ENCODE results near the gene THSD7B. TPM values are rescaled to one million over a fixed set of nuclear protein-coding genes. Genes with fewer than 3 reads are reported as not detected.

Gene THSD7B
- total RNA-seq, 6 donors from 2014 or later = 0.47 TPM; not detected in 5

DNA sequence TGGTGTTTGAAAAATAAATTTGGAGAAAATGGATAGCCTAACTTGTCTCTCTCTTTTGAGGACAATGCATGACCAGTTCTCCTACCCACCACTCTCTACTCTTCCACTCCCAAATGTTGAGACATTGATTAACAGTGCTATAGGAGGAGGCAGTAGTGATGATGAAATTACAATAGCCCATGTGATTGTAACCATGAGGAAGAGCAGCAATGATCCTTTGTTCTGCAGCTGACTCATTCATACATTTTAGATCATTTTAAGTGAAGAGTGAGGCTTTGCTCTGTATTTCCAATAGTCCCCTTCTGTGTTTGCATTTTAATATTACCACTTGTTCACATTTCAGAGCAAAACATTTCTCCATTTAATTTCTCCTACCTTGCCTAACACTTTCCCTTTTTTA, 592.3 kb downstream of the THSD7B start:
- TF ChIP-seq EP300 (IDR thresholded peaks at IDR 0.05) (no peak), POLR2AphosphoS5 (IDR thresholded peaks at IDR 0.05) (no peak), POLR2A (IDR thresholded peaks at IDR 0.05) (no peak)
- TF ChIP-seq, protein P1, sequence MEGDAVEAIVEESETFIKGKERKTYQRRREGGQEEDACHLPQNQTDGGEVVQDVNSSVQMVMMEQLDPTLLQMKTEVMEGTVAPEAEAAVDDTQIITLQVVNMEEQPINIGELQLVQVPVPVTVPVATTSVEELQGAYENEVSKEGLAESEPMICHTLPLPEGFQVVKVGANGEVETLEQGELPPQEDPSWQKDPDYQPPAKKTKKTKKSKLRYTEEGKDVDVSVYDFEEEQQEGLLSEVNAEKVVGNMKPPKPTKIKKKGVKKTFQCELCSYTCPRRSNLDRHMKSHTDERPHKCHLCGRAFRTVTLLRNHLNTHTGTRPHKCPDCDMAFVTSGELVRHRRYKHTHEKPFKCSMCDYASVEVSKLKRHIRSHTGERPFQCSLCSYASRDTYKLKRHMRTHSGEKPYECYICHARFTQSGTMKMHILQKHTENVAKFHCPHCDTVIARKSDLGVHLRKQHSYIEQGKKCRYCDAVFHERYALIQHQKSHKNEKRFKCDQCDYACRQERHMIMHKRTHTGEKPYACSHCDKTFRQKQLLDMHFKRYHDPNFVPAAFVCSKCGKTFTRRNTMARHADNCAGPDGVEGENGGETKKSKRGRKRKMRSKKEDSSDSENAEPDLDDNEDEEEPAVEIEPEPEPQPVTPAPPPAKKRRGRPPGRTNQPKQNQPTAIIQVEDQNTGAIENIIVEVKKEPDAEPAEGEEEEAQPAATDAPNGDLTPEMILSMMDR (IDR thresholded peaks at IDR 0.05) = no peak
- ATAC-seq (ENCODE audit: low FRiP score in 2 of 2) (no peak), DNase-seq (no peak)
- H3K9me3 ChIP-seq = peaks cover 0 to 8% (median 2%) of the 10 kb centered on the region in 4 donors
- no peaks in the 10 kb centered on the region for H3K4me1 ChIP-seq
- no peaks in the 10 kb centered on the region for H3K27me3 ChIP-seq
- no peak overlapping the region for H3K4me3 ChIP-seq
- H3K27ac ChIP-seq = no peak overlapping the region
- no peaks in the 10 kb centered on the region for H3K36me3 ChIP-seq

DNA sequence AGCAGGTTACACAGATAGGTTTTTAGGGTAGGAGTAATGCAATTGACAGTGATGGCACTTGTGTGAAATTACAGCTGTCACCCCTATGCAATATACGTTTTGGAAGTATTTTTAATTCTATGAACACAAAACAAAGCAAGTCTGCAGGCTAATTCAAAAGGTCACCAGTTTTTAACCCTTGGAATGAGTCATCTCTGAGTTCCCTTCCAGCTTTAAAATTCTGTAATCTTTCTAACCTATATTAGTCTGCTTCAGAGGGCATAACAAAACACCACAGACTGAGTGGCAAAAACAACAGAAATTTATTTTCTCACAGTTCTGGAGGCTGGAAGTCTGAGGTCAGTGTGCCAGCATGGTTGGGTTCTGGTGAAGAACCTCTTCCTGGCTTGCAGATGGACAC, 602.0 kb downstream of the THSD7B start:
- WGBS, 2 donors = 28 to 50% methylated on average over 1 of the region's 1 CpG
- DNase-seq (no peak), ATAC-seq (ENCODE audit: low FRiP score in 2 of 2) (no peak)
- H3K4me3 ChIP-seq = no peak overlapping the region
- H3K36me3 ChIP-seq = no peaks in the 10 kb centered on the region
- H3K27me3 ChIP-seq = no peaks in the 10 kb centered on the region
- no peak overlapping the region for H3K27ac ChIP-seq
- TF ChIP-seq EP300 (IDR thresholded peaks at IDR 0.05) (no peak), POLR2A (IDR thresholded peaks at IDR 0.05) (no peak), POLR2AphosphoS5 (IDR thresholded peaks at IDR 0.05) (no peak)
- TF ChIP-seq, protein P1 (IDR thresholded peaks at IDR 0.05) = no peak
- no peaks in the 10 kb centered on the region for H3K4me1 ChIP-seq
- H3K9me3 ChIP-seq = no peaks in the 10 kb centered on the region

GRCh38 chr2:137369106-137369505, 603.8 kb downstream of the THSD7B start:
- WGBS, 2 donors = 68 to 71% methylated on average over 2 of the region's 2 CpGs
- Histone ChIP-seq H3K9me3 (no peaks in the 10 kb centered on the region), H3K27ac (no peak overlapping the region), H3K4me3 (no peak overlapping the region), H3K4me1 (no peaks in the 10 kb centered on the region), H3K27me3 (no peaks in the 10 kb centered on the region), H3K36me3 (no peaks in the 10 kb centered on the region)
- DNase-seq (no peak), ATAC-seq (ENCODE audit: low FRiP score in 2 of 2) (no peak)
- TF ChIP-seq POLR2AphosphoS5 (IDR thresholded peaks at IDR 0.05) (no peak), EP300 (IDR thresholded peaks at IDR 0.05) (no peak), POLR2A (IDR thresholded peaks at IDR 0.05) (no peak)
- TF ChIP-seq, protein P1 (IDR thresholded peaks at IDR 0.05) = no peak

GRCh38 chr2:137379186-137379585, 613.8 kb downstream of the THSD7B start:
- no peaks in the 10 kb centered on the region for H3K36me3 ChIP-seq
- no peaks in the 10 kb centered on the region for H3K4me1 ChIP-seq
- TF ChIP-seq POLR2A (IDR thresholded peaks at IDR 0.05) (no peak), EP300 (IDR thresholded peaks at IDR 0.05) (no peak), POLR2AphosphoS5 (IDR thresholded peaks at IDR 0.05) (no peak)
- TF ChIP-seq, protein P1 (IDR thresholded peaks at IDR 0.05) = no peak
- peaks cover 0 to 14% (median 0%) of the 10 kb centered on the region in 4 donors for H3K9me3 ChIP-seq
- WGBS, 2 donors = 88 to 94% methylated on average over 3 of the region's 3 CpGs
- ATAC-seq (ENCODE audit: low FRiP score in 2 of 2) = no peak
- DNase-seq = no peak
- H3K27ac ChIP-seq = no peak overlapping the region
- no peaks in the 10 kb centered on the region for H3K27me3 ChIP-seq
- no peak overlapping the region for H3K4me3 ChIP-seq

GRCh38 chr2:137380610-137381009, 615.3 kb downstream of the THSD7B start:
- TF ChIP-seq, protein P1 (IDR thresholded peaks at IDR 0.05) = no peak
- no peak for TF ChIP-seq POLR2A (IDR thresholded peaks at IDR 0.05)
- H3K36me3 ChIP-seq = no peaks in the 10 kb centered on the region
- peaks cover 0 to 14% (median 0%) of the 10 kb centered on the region in 4 donors for H3K9me3 ChIP-seq
- WGBS, 2 donors = 57% methylated on average over 4 of the region's 4 CpGs
- no peak overlapping the region for H3K27ac ChIP-seq
- no peaks in the 10 kb centered on the region for H3K27me3 ChIP-seq
- DNase-seq = no peak
- no peak for ATAC-seq (ENCODE audit: low FRiP score in 2 of 2)
- no peak overlapping the region for H3K4me3 ChIP-seq
- no peaks in the 10 kb centered on the region for H3K4me1 ChIP-seq

All from upper lobe of left lung (tissue), 6 donors.